HEK293T (cell line): Measurements from ENCODE around the gene SPDEF.

Experiments
- CTCF ChIA-PET: fragments of 350-600 bp; formaldehyde crosslinking; extraction: SDS; loops from one replicate; lab custom pipeline; 2021; ENCODE audit warnings: antibody characterized with exemption, inconsistent platforms; lab: Yijun Ruan, JAX
- POLR2A ChIA-PET: fragments of 350-600 bp; formaldehyde crosslinking; extraction: SDS; loops from one replicate; lab custom pipeline; 2020; ENCODE audit warnings: antibody characterized with exemption, inconsistent platforms; lab: Yijun Ruan, JAX
- DNase-seq: peaks from one replicate; pipeline ENCODE4 v3.0.0; 2012; ENCODE audit warnings: mixed read lengths; ENCODE audit errors: extremely low spot score
- ARNT ChIP-seq: fragments of 450-650 bp; IDR thresholded peaks from 2 replicates; pipeline ENCODE4 v1.6.1; 2017; ENCODE audit warnings: mild to moderate bottlenecking
- BHLHE40 ChIP-seq: fragments of 450-650 bp; IDR thresholded peaks from 2 replicates; pipeline ENCODE4 v1.6.1; 2016; ENCODE audit warnings: mild to moderate bottlenecking, moderate library complexity, borderline replicate concordance
- CTBP1 ChIP-seq: fragments of 450-650 bp; IDR thresholded peaks from 2 replicates; pipeline ENCODE4 v1.6.1; 2016; ENCODE audit warnings: borderline replicate concordance
- ELF4 ChIP-seq: fragments of 450-650 bp; IDR thresholded peaks from 2 replicates; pipeline ENCODE4 v1.6.1; 2017; ENCODE audit warnings: antibody characterized with exemption
- FOXA1 ChIP-seq: fragments of 450-650 bp; IDR thresholded peaks from 2 replicates; pipeline ENCODE4 v1.6.1; 2016; ENCODE audit warnings: mild to moderate bottlenecking
- FOXK2 ChIP-seq: fragments of 450-650 bp; IDR thresholded peaks from 2 replicates; pipeline ENCODE4 v1.6.1; 2016; ENCODE audit warnings: mild to moderate bottlenecking
- FOXM1 ChIP-seq: fragments of 450-650 bp; IDR thresholded peaks from 2 replicates; pipeline ENCODE4 v1.6.1; 2017; ENCODE audit warnings: mild to moderate bottlenecking, borderline replicate concordance
- HDGF ChIP-seq: fragments of 450-650 bp; IDR thresholded peaks from 2 replicates; pipeline ENCODE4 v1.6.1; 2017; ENCODE audit warnings: antibody characterized with exemption, borderline replicate concordance
- L3MBTL2 ChIP-seq: fragments of 450-650 bp; conservative IDR thresholded peaks from 2 replicates; pipeline ENCODE4 v1.6.1; 2016; ENCODE audit warnings: mild to moderate bottlenecking
- LEF1 ChIP-seq: fragments of 450-650 bp; IDR thresholded peaks from 2 replicates; pipeline ENCODE4 v1.6.1; 2017; ENCODE audit warnings: mild to moderate bottlenecking, borderline replicate concordance
- NFRKB ChIP-seq: fragments of 450-650 bp; IDR thresholded peaks from 2 replicates; pipeline ENCODE4 v1.6.1; 2016; ENCODE audit warnings: mild to moderate bottlenecking, moderate library complexity
- PKNOX1 ChIP-seq: fragments of 450-650 bp; IDR thresholded peaks from 2 replicates; pipeline ENCODE4 v1.6.1; 2016
- SP1 ChIP-seq: fragments of 450-650 bp; IDR thresholded peaks from 2 replicates; pipeline ENCODE4 v1.6.1; 2017
- SUZ12 ChIP-seq: fragments of 450-650 bp; IDR thresholded peaks from 2 replicates; pipeline ENCODE4 v1.6.1; 2016; ENCODE audit warnings: mild to moderate bottlenecking
- TARDBP ChIP-seq: fragments of 450-650 bp; IDR thresholded peaks from 2 replicates; pipeline ENCODE4 v1.6.1; 2016
- ZNF384 ChIP-seq: fragments of 450-650 bp; IDR thresholded peaks from 2 replicates; pipeline ENCODE4 v1.6.1; 2016

Gene SPDEF

GRCh38 chr6:34572021-34572420, 15.9 kb upstream of the SPDEF start:
- TF ChIP-seq FOXM1 (no peak), L3MBTL2 (no peak), LEF1 (no peak), PKNOX1 (no peak)
- no peak for DNase-seq
- POLR2A ChIA-PET: no interaction called here
- CTCF ChIA-PET: interaction anchor here (0.6 kb wide), 1 partner anchor 679 kb away, joined by 5 read pairs; no protein-coding TSS in a partner anchor

- POLR2A ChIA-PET: no interaction called here
- DNase-seq: no peak
- TF ChIP-seq L3MBTL2 (no peak), TARDBP (no peak), SP1 (no peak), SUZ12 (no peak), NFRKB (no peak), ARNT (no peak), ZNF384 (no peak), BHLHE40 (no peak)
- CTCF ChIA-PET: no interaction called here
Observed at GRCh38 chr6:34571388-34571787, 15.3 kb upstream of the SPDEF start.

DNA sequence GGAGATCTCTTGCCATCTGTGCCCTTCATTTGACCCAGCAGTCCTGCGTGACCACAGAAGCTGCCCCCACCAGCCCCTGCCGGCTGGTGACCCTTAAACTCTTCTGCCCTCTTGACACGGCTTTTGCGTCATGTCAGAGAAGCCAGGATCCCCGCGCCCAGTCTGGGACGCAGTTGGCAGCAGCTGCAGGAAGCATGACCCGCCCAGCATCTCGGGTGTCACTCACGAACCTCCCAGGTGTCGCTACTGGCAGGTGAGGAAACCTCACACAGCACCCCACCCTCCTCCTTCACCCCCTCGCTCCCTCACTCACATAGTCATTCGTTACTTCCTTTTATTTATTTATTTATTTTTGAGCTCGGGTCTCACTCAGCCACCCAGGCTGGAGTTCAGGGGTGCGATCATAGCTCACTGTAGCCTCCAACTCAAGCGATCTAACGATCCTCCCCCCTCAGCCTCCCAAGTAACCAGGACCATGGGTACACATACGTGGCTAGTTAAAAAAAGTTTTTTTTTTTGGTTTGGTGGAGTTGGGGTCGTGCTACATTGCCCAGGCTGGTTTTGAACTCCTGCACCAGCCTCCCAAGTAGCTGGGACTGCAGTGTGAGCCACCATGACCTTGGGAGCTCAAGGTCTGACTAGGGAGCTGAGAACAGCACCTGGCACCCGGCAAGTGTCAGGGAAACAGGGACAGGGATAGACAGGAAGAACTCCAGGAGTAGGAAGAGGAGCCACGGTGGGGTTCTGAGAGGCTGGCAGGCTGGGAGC, 14.1 kb upstream of the SPDEF start:
- no peak for TF ChIP-seq PKNOX1
- no peak for TF ChIP-seq SUZ12
- TF ChIP-seq CTBP1: no peak
- no peak for DNase-seq
- ChIA-PET POLR2A (no interaction called here), CTCF (no interaction called here)

DNA sequence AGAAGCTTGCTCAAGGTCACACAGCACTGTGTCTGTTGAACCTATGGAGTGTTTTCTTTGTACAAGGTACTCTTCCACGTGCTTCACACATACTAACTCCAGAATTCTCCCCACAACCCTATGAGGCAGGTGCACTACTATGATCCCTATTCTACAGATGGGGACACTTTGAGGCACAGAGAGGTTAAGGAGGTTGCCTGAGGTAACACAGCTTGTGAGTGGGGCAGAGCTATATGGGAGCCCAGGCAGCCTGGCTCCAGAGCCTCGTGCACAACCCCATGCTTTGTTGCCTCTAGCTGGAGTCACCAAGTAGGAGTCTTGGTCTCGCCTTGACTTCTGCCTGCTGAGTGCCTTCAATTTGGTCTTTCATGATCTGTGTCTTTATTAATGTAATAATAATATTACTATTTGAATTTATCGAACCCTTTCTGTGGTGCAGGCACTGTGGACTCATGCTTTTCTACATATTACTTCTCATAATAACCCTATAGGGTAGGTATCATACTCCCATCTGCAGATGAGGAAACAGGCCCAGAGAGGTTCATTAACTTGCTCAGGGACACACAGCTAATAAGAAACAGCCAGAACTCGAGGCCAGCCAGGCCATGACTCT, 13.3 kb upstream of the SPDEF start:
- CTCF ChIA-PET: no interaction called here
- no peak for DNase-seq
- POLR2A ChIA-PET: interaction anchor here (0.6 kb wide), 1 partner anchor 538 kb away, joined by 3 read pairs; no protein-coding TSS in a partner anchor
- no peak for TF ChIP-seq ELF4
- TF ChIP-seq CTBP1: no peak
- TF ChIP-seq L3MBTL2: no peak
- no peak for TF ChIP-seq FOXA1
- TF ChIP-seq FOXM1: no peak

DNA sequence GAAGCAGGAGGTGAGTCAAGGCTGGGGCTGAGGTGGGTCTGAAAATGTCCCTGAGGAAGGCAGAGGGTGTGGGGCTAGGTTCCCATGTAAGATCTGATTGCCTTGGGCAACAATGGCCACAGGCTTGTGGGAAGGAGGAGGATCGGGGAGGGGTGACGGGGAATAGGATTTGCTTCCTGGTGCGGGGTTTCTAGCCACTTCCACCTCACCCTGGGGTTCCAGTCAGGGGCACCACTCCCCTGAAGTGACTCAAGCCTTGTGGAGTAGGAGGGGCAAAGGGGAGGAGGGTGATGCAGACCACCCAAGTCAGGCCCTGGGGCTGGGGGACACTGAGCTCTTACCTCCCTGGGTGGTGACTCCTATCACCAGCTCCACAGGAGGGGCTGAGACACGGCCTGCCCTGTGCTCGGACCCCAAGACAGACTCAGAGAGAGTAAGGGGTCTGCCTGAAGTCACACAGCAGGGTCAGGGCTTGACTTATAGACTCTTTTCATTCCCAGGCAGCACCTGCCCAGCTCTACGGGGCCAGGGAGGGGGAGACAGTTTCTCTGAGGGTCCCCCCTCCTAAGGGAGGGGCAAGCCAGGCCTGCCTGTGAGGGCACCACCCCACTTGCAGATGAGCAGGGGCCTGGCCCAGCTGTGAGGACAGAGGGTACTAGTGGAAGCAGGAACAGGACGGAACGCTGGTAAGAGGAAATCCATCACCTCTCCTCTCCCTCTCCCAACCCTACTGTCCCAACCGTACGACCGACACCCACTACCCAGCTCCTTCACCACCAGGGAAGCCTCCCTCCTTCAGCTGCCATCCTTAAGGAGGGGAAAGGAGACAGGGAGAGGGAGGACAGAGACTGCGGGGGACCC, 12.4 kb upstream of the SPDEF start:
- CTCF ChIA-PET: interaction anchor here (0.6 kb wide), 1 partner anchor 40 kb away, joined by 3 read pairs; no protein-coding TSS in a partner anchor
- TF ChIP-seq FOXK2 (no peak), ZNF384 (no peak)
- POLR2A ChIA-PET: no interaction called here
- DNase-seq: no peak

DNA sequence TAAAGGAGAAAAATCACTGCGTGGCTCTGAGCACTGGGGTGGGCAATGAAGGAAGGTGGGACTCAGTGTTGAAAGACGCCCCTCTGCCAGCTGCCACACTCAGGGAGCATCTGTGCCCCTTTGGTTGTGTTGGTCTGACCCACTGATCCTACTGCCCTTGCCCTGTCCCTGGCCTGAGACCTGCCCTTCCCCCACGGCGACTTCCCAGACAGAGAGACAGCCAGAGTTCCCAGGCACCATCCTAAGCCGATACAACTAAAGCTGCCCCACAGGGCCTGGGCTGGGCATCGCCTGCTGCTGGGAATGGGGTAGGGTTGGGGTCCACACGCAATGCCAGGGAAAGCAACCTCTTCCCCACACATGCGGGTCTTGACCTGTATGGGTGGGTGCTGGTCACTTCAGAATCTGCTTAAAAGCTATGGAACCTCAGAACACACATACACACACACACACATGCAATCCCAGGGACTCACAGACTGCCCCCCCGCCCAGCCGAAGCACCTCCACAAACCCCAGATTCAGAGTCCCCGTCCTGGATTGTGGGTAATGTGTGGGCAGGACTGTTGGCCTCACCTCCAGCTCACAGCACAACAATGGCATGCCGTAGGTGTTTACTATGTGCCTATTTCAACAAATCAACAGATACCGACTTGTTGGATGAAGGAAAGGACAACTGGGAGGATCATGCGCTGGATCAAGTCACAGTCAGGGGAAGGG, 10.9 kb upstream of the SPDEF start:
- no peak for TF ChIP-seq LEF1
- no peak for TF ChIP-seq NFRKB
- no peak for TF ChIP-seq L3MBTL2
- no peak for TF ChIP-seq BHLHE40
- TF ChIP-seq SP1: no peak
- no peak for TF ChIP-seq HDGF
- no peak for TF ChIP-seq ELF4
- TF ChIP-seq TARDBP: no peak
- TF ChIP-seq FOXA1: no peak
- no peak for TF ChIP-seq FOXK2
- no peak for TF ChIP-seq ARNT
- TF ChIP-seq FOXM1: no peak
- no peak for TF ChIP-seq CTBP1
- TF ChIP-seq SUZ12: no peak
- TF ChIP-seq ZNF384: no peak
- no peak for TF ChIP-seq PKNOX1
- POLR2A ChIA-PET: no interaction called here
- DNase-seq: no peak
- CTCF ChIA-PET: no interaction called here
